Nucleus accumbens (tissue), 56 donors: Measurements from ENCODE around the gene SLAIN1.
"Not testable (repeated sequence)": the region's sequence is repeated elsewhere in the genome, so short reads cannot be mapped to it uniquely, and the experiment has no call there.

Source experiments
- DNase-seq, 56 donors: peaks; one replicate each; lab custom pipeline; 2025; lab: John Stamatoyannopoulos, UW

Gene SLAIN1

DNA sequence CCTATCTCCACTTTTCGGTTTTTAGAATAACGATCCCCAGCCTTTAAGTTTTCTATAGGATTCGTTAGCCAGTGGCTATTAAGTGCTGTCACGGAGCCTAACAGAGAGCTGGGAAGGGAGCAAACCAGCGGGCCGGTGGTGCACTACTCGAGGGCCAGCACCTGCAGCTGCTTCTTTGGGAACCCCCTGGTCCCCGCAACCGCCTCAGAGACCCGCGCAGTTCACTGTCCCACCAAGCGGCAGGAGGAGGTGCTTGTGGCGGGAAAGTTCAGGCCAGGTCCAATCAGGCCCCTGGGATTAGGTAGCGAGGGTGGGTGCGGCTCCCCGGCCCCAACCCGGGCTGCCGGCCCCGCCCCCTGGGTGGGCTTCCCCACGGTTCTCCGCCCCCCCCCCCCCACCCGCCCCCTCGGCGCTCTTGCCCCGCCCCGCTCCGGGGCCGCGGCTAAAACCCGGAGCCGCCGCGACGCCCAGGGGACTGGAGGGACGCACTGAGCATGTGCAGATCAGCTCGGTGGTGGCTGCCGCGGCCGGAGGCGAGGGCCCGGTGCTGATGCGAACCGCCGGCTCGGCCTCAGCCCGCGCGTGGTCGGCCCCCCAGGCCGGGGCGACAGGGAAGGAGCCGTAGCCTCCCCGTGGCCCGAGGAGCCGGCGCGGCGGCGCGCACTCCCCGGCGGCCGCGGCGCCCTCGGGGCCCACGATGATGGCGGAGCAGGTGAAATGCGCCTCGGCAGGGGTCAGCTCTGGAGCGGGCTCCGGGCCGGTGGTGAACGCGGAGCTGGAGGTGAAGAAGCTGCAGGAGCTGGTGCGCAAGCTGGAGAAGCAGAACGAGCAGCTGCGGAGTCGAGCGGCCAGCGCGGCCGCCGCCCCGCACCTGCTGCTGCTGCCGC lies at the start of gene SLAIN1:
Gene SLAIN1 (plus strand): TSS at position 471 of the 887 bp plus-strand sequence. CDS start 227 bp downstream, at position 698.
- DNase-seq: peak; percentile 56 to 98 (median 90)

DNA sequence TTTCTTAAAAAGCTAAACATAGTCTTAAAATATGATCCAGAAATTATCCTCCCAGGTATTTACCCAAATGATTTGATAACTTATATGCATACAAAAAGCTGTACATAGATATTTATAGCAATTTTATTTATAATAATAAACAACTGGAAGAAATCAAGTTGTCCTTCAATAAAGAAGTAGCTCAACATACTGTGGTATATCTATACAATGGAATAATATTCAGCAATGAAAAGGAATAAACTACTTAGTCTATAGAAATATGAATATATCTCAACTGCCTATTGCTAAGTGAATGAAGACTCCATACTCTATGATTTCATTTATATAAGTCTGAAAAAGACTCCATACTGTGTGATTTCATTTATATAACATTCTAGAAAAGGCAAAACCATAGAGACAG lies 47.1 kb upstream of the SLAIN1 start:
- no peak for DNase-seq

DNA sequence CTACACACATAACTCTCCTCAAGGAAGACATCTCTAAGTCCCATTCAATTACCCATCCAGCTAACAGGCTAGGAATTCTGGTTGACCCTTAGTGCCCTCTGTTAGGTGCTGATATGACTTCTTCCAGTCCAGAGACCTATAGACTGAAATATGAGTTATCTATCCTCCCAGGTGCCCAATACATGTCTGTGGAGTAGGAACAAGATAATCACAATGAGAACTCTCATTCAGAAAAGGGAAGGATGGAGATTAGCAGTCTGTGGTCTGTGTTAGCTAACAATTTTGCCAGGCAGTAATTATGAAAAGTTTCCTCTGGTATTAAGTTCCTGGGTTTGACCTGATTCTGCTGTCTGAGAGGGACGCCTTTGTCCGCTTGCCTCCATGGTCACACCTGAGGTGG lies 44.2 kb upstream of the SLAIN1 start:
- DNase-seq: no peak

DNA sequence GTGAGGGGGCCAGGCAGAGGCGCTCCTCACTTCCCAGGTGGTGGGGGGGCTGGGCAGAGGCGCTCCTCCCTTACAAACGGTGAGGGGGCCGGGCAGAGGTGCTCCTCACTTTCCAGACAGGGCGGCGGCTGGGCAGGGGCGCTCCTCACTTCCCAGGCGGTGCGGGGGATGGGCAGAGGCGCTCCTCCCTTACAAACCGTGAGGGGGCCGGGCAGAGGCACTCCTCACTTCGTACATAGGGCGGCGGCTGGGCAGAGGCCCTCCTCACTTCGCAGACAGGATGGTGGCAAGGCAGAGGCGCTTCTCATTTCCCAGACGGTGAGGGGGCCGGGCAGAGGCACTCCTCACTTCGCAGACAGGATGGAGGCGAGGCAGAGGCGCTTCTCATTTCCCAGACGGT lies 37.5 kb upstream of the SLAIN1 start:
- DNase-seq: not testable (repeated sequence)

DNA sequence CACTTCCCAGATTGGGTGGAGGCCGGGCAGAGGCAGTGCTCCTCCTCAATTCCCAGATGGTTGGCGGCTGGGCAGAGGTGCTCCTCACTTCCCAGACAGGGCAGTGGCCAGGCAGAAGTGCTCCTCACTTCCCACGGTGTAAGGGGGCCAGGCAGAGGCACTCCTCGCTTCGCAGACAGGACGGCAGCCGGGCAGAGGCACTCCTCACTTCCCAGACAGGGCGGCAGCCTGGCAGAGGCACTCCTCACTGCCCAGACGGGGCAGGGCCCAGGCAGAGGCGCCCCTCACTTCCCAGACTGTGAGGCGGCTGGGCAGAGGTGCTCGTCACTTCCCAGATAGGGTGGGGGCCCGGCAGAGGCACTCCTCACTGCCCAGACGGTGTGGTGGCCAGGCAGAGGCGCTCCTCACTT lies 36.6 kb upstream of the SLAIN1 start:
- DNase-seq: no peak

DNA sequence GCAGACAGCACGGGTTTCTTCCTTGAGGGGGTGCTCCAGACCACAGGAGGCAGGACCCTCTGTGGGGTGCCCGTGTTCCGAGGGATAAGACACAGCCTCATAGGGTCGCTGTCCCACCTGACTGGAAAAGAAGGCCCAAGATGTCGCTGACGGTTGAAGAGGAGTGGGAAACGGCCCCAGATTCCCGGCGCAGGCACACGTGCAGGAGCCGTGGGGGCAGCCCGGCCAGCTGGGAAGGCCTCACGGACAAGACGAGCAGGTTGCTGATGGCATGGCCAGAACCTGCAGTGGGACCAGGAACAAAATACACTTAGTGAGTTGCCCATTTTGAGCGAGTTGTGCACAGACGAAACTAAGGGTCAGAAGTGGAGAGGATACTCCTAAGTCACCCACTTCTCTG lies 35.2 kb upstream of the SLAIN1 start:
- DNase-seq: not testable (repeated sequence)

DNA sequence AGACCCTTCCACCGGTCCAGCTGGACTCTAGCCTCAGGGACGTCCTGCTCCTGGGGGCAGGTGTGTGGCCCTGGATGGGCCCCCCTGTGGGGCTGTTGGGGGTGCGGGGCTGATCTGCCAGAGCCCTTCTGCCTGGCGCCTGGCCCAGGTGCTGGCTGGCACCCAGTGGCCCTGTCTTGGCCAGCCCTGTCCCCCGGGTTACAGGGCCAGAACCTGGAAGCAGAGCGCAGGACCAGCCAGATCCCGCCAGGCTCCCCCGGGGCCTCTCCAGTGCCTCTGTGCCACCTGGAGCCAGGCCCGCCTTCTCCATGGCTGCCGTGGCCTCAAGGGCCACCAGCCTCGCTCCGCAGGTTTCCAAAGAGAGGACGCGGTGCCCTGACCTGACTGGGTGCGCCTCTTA lies 34.7 kb upstream of the SLAIN1 start:
- DNase-seq: not testable (repeated sequence)

DNA sequence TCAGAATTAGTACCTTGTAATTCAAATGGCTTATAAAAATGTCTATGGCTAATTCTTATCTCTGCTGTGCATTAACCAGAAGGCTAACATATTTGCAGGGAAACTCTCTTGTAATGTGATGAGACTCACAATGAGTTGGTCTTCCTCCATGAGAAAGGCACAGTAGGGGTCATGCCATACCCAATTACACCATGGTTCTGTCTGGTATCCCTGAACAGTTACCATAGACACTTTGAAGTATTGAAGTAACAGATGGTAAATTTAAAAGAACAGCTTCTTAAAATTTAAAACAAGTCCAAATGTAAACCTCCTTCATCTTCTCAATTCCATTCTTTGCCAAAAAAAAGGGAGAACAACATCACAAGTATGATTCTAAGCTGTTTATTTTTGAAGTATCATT lies 22.6 kb upstream of the SLAIN1 start:
- DNase-seq: no peak

DNA sequence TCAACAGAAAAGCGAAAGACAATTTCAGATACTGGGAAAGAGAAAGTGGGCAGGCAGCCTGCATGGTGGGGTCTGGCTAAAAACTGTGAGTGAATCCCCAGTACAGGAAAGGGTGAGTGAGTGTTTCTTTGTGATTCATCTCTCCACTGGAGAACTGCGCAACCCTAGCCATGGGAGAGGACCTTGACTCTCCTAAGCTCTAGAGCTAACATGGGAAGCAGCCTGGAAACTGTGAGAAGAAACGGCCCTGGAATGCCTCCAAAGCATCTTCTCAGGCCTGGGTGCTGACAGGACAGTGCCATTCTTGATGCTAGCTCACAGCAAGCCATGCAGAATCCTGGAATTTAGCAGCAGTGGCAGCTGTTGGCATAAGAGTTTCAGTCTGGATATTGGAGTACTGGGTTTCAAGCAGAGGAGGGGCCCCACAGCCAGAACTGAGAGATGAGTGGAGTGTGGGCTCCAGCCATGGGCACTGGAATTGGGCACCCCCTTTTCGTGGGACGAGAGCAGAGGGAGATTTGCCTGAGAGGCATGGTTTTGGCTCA lies 18.7 kb upstream of the SLAIN1 start:
- no peak for DNase-seq

DNA sequence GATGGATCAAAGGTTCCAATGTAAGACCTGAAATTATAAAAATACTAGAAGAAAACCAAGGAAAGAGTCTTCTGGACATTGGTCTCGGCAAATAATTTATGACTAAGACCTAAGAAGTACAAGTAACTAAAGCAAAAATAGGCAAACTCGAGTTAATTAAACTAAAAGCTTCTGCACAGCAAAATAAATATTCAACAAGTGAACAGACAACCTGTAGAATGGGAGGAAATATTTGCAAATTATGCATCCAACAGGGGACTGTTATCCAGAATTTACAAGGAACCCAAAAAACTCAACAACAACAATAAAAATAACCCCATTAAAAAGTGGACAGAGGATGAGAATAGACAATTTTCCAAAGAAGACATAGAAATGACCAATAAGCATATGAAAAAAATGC lies 9.7 kb upstream of the SLAIN1 start:
- no peak for DNase-seq

DNA sequence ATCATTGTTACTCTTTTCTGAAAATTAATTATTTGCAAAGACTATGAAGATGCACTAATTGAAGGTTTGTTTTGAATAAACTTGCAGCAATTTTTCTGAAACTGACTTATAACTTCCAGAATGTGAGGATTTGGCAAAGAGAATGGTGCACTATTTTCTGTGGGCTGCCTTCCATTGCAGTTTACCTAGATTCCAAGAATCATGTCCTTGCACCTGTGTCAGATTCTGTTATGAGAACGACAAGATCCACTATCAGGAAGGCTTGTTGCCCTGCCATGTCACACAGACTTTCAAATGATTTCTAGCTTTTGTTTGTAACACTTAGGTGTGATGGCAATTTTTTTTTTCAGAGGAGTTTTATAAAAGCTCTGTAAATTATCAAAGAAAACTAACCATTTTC lies 5.6 kb upstream of the SLAIN1 start:
- DNase-seq: no peak

DNA sequence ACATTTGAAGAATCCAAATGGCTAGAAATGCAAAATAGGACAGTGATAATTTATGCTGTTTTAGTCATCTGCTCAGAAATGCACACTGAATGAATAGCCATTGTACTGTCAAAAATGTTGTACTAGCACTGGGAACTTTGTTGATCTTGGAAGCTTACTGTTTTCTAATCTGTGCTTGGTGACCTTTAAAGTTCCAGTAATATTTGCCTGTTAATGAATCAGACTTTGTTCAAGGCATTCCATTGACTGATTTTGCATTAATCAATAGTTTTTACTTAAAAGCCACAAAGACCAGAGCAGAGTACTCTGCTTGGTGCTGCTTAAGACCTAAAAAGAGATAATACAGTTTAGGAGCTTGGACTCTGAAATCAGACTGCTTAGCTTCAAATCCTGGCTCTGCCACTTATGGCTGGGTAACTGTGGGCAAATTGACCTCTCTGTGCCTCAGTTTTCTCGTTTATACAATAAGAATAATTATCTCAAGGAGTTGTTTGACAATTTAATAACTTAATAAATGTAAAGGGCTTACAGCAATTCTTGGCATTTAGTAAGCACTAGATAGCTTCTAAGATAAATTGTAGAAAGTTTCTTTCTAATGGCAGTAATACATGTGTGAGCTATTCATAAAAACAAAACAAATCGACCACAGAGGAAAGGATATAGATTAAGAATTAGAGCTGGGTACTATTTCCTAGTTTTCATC lies 4.6 kb upstream of the SLAIN1 start:
- peak in 1 of 56 donors; percentile 4 for DNase-seq

DNA sequence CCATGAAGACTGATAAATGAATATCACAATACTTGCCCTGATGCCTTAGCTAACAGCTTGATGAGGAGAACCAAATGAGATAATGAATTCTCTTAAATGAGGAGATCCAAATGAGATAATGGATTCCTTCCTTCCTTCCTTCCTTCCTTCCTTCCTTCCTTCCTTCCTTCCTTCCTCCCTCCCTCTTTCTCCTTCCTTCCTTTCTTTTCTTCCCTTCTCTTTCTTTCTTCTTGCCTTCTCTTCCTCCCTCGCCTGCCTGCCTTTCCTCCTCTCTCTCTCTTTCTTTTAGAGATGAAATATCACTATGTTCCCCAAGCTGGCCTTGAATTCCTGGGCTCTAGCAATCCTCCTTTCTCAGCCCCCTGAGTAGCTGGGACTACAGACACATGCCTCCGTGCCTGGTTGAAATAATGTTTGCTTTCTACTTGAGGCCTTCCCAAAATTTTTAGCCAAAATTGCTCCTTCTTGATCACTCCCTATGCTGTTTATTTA lies 4.0 kb upstream of the SLAIN1 start:
- DNase-seq: no peak

DNA sequence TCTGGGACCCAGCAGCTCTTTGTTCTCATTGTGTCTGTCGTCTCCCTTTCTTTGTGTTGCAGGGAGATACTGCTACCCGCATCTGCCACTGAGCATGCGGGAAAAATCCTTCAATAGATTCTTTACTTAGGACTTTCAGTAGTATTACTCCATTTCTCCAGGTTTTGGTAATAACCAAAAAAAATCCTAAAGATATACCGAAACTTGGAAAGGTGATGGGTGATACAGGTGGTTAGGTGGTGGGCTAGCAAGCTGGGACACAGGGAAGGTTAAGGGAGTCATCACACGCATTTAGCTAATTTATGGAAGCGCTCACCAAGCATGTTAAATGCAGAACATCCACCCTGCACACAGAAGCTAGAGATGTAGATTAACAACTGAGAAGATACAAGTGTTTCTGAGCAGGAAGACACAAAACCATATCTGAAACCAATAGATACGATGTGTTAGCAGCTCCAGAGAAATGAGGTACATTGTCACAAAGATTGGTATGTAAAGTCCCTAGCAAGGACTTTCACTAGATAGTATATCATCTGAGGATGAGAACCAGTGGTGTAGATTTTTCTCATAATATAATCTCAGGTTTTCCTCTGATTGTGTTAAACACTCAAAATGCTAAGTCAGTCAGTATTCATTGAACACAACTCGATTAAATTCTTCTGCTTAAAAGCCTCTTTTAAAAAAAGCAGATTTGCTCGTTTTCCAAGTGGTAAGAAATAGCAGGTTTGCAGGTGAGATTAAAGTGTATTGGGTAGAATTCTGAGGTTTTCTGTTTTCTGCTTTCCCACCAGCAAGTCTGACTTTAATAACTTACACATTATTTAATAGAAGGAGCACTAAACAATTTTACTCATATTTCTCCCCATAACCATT lies 1.2 kb upstream of the SLAIN1 start:
- DNase-seq: peak in 28 of 56 donors; percentile 1 to 70 (median 22)

DNA sequence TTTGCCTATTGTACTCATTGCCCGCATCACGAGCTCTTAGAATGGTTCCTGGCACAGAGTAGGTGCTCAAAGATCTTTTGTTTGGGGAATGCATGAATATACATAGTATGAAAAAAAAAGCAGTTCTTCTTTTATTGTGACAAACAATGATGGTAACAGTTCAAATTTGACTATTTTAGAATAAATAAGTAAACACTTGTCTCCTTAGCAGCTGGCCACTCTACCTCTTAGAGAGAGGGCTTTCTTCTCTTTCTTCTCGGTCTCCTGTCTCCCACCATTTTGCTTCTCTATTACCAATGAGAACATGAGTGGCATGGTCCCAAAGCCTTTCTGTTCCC lies 639 bp upstream of the SLAIN1 start:
- DNase-seq: peak in 1 of 56 donors; percentile 23

DNA sequence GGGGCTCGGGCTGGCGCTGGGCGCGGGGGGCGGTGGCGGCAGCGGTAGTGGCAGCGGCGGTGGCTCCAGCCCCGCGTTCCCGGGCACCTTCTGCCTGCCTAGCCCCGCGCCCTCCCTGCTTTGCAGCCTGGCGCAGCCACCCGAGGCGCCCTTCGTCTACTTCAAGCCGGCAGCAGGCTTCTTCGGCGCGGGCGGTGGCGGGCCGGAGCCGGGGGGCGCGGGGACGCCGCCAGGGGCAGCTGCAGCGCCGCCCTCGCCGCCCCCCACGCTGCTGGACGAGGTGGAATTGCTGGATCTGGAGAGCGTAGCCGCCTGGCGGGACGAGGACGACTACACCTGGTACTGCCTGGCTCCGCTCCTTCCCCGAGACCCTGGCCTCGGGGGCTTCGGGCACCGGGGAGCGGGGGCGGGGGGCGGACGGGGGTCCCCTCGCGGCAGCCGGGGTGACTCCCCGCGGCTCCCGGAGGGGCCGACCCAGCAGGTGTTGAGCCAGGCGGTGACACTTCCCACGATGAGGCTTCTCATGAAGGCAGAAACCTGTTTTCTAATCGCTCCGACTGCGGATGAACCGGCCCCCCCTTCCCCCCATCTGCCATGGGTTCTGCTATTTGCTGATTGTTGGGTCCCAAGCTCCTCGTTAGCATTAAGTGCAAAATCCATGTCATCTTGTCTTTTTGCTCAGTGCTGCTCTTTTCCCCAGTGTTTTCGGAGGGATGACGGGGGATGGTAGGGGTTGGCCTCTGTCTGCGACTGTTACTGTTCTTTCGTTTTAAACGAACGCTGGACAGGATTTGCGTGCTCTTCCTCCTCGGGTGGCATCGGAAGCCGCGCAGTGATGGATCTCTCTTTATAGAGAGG lies 943 bp downstream of the SLAIN1 start:
- peak in 45 of 56 donors; percentile 9 to 73 (median 44) for DNase-seq

DNA sequence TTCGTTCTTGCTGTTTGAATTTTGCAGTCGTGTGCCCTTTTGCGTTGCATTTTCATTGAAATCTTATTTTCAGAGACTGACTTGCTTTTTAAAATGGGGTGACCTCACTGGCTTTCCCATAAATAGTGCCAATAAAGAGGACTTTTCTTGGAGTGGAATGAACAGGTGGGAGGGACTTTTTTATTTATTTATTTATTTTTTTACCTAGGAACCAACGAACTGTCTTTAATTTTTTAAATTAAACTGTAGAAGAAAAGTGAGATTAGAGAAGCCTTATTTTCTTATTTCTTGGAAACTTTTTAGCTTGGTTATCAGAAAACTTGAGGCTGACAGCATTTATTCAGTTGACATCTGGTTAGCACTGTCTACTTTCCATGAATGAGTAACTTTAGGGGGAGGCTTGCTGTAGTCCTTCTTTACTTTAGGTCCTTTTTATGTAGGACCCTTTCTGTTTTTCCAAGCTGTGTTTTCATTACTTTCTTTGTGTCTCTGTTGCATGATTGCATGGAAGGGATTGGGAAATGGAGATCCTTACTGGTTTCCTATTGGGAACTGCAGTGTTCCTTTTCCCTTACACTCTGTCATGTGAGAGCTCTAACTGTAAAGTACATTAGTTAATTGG lies 1.7 kb downstream of the SLAIN1 start:
- no peak for DNase-seq

DNA sequence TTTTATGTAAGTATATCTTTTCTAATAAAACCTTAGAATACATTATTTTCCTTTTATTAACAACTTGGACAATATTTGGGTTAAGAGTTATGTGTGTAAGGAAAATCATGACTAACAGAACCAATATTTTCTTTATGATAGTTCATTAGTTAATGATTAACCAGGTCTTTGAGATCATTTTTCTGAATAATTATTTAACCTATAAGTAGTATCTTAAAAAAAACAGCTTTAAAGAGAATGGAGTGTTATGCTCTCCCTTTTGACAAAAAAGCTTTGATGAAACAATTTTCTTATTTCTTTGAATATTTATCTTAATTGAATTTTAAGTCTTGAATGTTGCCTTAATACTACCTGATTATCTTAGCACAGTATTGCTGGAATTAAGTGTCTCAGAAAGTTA lies 3.8 kb downstream of the SLAIN1 start:
- no peak for DNase-seq

DNA sequence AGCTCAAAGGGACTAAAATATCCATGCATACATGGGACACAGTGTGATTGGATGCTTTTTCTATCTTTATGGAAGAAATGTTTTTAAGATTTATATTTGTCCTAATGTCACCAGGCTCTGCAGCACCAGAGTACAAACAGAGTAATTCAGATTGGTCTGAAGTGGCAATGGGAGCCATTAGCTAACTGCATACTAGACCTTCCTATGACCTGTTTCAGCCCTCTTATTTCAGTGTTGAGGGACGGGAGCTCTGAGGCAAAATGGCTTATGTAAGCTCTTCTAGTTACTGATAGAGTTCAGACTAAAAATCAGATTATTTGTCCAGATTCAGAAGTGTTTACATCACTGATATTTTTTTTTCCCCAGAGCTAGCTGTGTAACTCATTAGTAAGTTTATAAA lies 4.9 kb downstream of the SLAIN1 start:
- DNase-seq: no peak
